IMR-90 (cell line): ENCODE data around the gene PPBP. TPM values are rescaled to one million over a fixed set of nuclear protein-coding genes. Genes with fewer than 3 reads are reported as not detected.

Experiments
- microRNA-seq, 2 experiments: library from miRNA; stranded (forward) in 1 of 2; unstranded in 1 of 2; fragments of 10-50 nt in 1 of 2; fragments of <30 nt in 1 of 2; gene quantifications in 1 of 2; microRNA quantifications in 1 of 2; one replicate each; pipeline versions ENCODE3 to v1.1.0; 2013 to 2020; ENCODE audit not compliant: insufficient read depth in 1 of 2, insufficient read length in 1 of 2, unreplicated experiment in 1 of 2
- polyA plus RNA-seq, 3 experiments: library from polyadenylated mRNA; depleted of rRNA; stranded (reverse); fragments of >200 nt; gene quantifications; 2 replicates each; pipeline ENCODE4 v1.2.3, GENCODE V29; 2012; ENCODE audit warnings: low replicate concordance in 1 of 3
- small RNA-seq, 5 experiments: library from RNA; depleted of rRNA; stranded (forward); fragments of <200 nt; gene quantifications; one replicate each; pipeline ENCODE3, GENCODE V24; 2012
- total RNA-seq: library from RNA; depleted of rRNA; stranded (reverse); fragments of >200 nt; gene quantifications from 2 replicates; pipeline ENCODE4 v1.2.3, GENCODE V29; 2012; rRNA removed

PPBP gene
- total and polyA plus RNA-seq, 2 of the 4 experiments (the other 2 are of a cell fraction): not detected

Small RNA genes within 50 kb of the gene (microRNA-seq; reads per million reads assigned to microRNA genes)
- gene RN7SL218P (ENCODE audit: insufficient read depth, insufficient read length): not detected

Small RNA genes within 50 kb of the gene (small RNA-seq; reads per million reads assigned to genes)
- gene RN7SL218P: 0 reads per million in 5 experiments

Other genes starting within 250 kb of the PPBP start
- gene CXCL8, start 247.6 kb downstream of the PPBP start, total RNA-seq: 2.7 and 3.3 TPM in 2 replicates
- gene CXCL8, start 247.6 kb downstream of the PPBP start, polyA plus RNA-seq (2012; rRNA removed): 2.2 and 3.0 TPM in 2 replicates
- gene CXCL6, start 151.5 kb downstream of the PPBP start, total RNA-seq: not detected in 2 replicates
- not detected in 2 replicates for gene CXCL6, start 151.5 kb downstream of the PPBP start, polyA plus RNA-seq (2012; rRNA removed)
- gene PF4V1, start 134.9 kb downstream of the PPBP start, total RNA-seq: not detected in 2 replicates
- not detected in 2 replicates for gene PF4V1, start 134.9 kb downstream of the PPBP start, polyA plus RNA-seq (2012; rRNA removed)
- not detected in 2 replicates for gene CXCL1, start 118.8 kb downstream of the PPBP start, total RNA-seq
- 1.1 and 2.0 TPM in 2 replicates for gene CXCL1, start 118.8 kb downstream of the PPBP start, polyA plus RNA-seq (2012; rRNA removed)
- gene PF4, start 6.2 kb downstream of the PPBP start, total RNA-seq: not detected in 2 replicates
- not detected in 2 replicates for gene PF4, start 6.2 kb downstream of the PPBP start, polyA plus RNA-seq (2012; rRNA removed)
- gene CXCL5, start 10.5 kb upstream of the PPBP start, total RNA-seq: not detected in 2 replicates
- 0.14 and 0.22 TPM in 2 replicates for gene CXCL5, start 10.5 kb upstream of the PPBP start, polyA plus RNA-seq (2012; rRNA removed)
- gene CXCL3, start 50.5 kb upstream of the PPBP start, total RNA-seq: 0.18 TPM in 1 of 2 replicates, not detected in the other
- 0.27 and 0.74 TPM in 2 replicates for gene CXCL3, start 50.5 kb upstream of the PPBP start, polyA plus RNA-seq (2012; rRNA removed)
- gene CXCL2, start 111.0 kb upstream of the PPBP start, total RNA-seq: 0.18 and 0.28 TPM in 2 replicates
- gene CXCL2, start 111.0 kb upstream of the PPBP start, polyA plus RNA-seq (2012; rRNA removed): 0.99 and 3.7 TPM in 2 replicates
- gene MTHFD2L, start 169.9 kb upstream of the PPBP start, total RNA-seq: 4.3 and 9.2 TPM in 2 replicates
- gene MTHFD2L, start 169.9 kb upstream of the PPBP start, polyA plus RNA-seq (2012; rRNA removed): 1.5 and 2.8 TPM in 2 replicates